Glutamatergic neuron (in vitro differentiated cells): ENCODE measurements around the gene SKIC2. TPM values are rescaled to one million over a fixed set of nuclear protein-coding genes. Genes with fewer than 3 reads are reported as not detected.
"Not testable (repeated sequence)": the region's sequence is repeated elsewhere in the genome, so short reads cannot be mapped to it uniquely, and the experiment has no call there.

ENCODE experiments used
- DNase-seq: peaks from one replicate; pipeline ENCODE4 v3.0.0; 2022
- H3K27ac Mint-ChIP-seq: one replicate; pipeline ENCODE4 v1.8.0; 2020; ENCODE audit warnings: mild to moderate bottlenecking, mixed read lengths, inconsistent platforms; ENCODE audit not compliant: unreplicated experiment
- H3K27me3 Mint-ChIP-seq: one replicate; pipeline ENCODE4 v1.8.0; 2020; ENCODE audit warnings: mild to moderate bottlenecking, moderate library complexity, mixed read lengths, inconsistent platforms; ENCODE audit not compliant: unreplicated experiment
- H3K36me3 Mint-ChIP-seq: one replicate; pipeline ENCODE4 v1.8.0; 2020; ENCODE audit warnings: mild to moderate bottlenecking, mixed read lengths, inconsistent platforms; ENCODE audit not compliant: unreplicated experiment
- H3K4me1 Mint-ChIP-seq: one replicate; pipeline ENCODE4 v1.8.0; 2020; ENCODE audit warnings: mild to moderate bottlenecking, low read depth, mixed read lengths, inconsistent platforms; ENCODE audit not compliant: unreplicated experiment
- H3K4me3 Mint-ChIP-seq: one replicate; pipeline ENCODE4 v1.8.0; 2020; ENCODE audit warnings: mild to moderate bottlenecking, mixed read lengths, inconsistent platforms; ENCODE audit not compliant: unreplicated experiment
- H3K9me3 Mint-ChIP-seq: one replicate; pipeline ENCODE4 v1.8.0; 2020; ENCODE audit warnings: mild to moderate bottlenecking, moderate library complexity, mixed read lengths, inconsistent platforms; ENCODE audit not compliant: unreplicated experiment
- total RNA-seq: library from RNA; stranded (reverse); fragmentation: NEBNext Ultra II Directional; extraction: Animal tissue kit (Norgen Biotek cat#: 25700); gene quantifications from one replicate; pipeline ENCODE4 v1.2.1, GENCODE V29; 2021; ENCODE audit not compliant: unreplicated experiment
- TF ChIP-seq, protein P1 (sequence below): fragments of 200-600 bp; sonication (generic); IDR thresholded peaks from one replicate; pipeline ENCODE4 v1.5.0; 2021; ENCODE audit not compliant: partially characterized antibody, unreplicated experiment

Gene SKIC2
- total RNA-seq, 1 donor from 2014 or later, result 109 TPM

DNA sequence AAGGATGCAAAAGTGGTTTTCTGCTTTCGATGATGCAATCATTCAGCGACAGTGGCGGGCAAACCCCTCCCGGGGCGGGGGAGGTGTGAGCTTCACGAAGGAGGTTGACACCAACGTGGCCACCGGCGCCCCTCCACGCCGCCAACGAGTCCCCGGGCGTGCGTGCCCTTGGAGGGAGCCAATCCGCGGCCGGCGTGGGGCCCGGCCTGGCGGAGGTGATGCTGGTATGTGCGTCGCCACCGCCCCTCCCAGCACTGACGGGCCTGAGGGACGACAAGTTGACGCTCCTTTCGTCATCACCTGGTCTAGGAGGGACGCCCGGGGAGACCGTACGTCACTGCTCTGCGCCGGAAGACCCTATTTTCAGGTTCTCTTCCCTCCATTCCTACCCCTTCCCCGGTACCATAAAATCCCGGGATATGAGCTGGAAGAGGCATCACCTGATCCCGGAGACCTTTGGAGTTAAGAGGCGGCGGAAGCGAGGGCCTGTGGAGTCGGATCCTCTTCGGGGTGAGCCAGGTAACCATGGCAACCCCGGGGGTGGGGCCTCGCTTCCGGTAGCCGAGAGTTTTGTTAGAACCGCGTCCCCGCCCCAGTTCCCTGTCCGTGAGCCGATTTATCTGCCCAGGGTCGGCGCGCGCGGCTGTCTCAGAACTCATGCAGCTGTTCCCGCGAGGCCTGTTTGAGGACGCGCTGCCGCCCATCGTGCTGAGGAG is 13.2 kb downstream of the SKIC2 start, which contains the start of gene DXO:
Gene DXO (minus strand): TSS at position 146 of the 716 bp plus-strand sequence. CDS start 463 bp downstream, outside the sequence.
- H3K4me1 Mint-ChIP-seq, result peaks cover 8% of the 10 kb centered on the region
- peaks cover 5% of the 10 kb centered on the region for H3K36me3 Mint-ChIP-seq
- H3K9me3 Mint-ChIP-seq, result peaks cover 20% of the 10 kb centered on the region
- H3K4me3 Mint-ChIP-seq, result peak within 1 kb of the TSS; percentile 92
- DNase-seq, result peak; percentile 90
- peak within 1 kb of the TSS; percentile 79 for H3K27ac Mint-ChIP-seq
- TF ChIP-seq, protein P1, sequence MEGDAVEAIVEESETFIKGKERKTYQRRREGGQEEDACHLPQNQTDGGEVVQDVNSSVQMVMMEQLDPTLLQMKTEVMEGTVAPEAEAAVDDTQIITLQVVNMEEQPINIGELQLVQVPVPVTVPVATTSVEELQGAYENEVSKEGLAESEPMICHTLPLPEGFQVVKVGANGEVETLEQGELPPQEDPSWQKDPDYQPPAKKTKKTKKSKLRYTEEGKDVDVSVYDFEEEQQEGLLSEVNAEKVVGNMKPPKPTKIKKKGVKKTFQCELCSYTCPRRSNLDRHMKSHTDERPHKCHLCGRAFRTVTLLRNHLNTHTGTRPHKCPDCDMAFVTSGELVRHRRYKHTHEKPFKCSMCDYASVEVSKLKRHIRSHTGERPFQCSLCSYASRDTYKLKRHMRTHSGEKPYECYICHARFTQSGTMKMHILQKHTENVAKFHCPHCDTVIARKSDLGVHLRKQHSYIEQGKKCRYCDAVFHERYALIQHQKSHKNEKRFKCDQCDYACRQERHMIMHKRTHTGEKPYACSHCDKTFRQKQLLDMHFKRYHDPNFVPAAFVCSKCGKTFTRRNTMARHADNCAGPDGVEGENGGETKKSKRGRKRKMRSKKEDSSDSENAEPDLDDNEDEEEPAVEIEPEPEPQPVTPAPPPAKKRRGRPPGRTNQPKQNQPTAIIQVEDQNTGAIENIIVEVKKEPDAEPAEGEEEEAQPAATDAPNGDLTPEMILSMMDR, result no peak
- peaks cover 14% of the 10 kb centered on the region for H3K27me3 Mint-ChIP-seq

DNA sequence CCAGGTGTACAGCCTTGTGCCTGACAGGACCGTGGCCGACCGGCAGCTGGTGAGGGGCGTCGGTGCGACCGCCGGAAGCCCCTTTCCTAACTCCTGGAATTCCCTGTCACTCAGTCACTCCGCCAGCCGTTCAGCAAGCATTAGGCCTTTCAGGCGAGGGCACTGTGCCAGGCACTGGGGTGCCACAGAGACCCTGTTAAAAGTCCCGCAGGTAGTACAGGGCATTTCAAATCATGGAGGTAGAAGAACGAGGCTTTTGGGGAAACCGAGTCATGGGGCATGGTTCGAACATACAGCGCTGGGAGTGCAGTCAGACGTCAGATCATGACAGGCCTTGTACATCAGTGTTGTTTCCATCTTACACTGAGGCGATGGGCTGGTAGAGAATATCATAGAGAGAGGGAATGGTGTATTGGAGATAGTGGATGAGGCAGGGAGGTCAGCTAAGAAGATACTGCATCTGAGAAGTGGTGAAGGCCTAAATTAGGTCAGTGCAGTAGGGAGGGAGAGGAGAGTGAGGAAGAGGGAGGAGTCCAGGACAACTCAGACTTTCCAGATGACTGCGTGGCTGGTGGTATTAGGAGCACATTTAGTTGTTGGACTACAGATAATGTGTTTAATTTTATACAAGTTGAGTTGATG is 13.9 kb downstream of the SKIC2 start:
- peak overlapping the region; percentile 79 for H3K27ac Mint-ChIP-seq
- H3K9me3 Mint-ChIP-seq, result peaks cover 20% of the 10 kb centered on the region
- no peak for DNase-seq
- H3K36me3 Mint-ChIP-seq, result peaks cover 5% of the 10 kb centered on the region
- TF ChIP-seq, protein P1, result no peak
- H3K27me3 Mint-ChIP-seq, result peaks cover 14% of the 10 kb centered on the region
- H3K4me1 Mint-ChIP-seq, result peaks cover 8% of the 10 kb centered on the region
- peak overlapping the region; percentile 92 for H3K4me3 Mint-ChIP-seq

DNA sequence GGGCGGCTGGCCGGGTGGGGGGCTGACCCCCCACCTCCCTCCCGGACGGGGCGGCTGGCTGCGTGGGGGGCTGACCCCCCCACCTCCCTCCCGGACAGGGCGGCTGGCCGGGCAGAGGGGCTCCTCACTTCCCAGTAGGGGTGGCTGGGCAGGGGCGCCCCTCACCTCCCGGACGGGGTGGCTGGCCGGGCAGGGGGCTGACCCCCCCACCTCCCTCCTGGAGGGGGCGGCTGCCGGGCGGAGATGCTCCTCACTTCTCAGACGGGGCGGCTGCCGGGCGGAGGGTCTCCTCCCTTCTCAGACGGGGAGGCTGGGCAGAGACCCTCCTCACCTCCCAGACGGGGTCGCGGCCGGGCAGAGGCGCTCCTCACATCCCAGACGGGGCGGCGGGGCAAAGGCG is 17.1 kb downstream of the SKIC2 start:
- DNase-seq, H3K4me1 Mint-ChIP-seq, H3K36me3 Mint-ChIP-seq, H3K27ac Mint-ChIP-seq, H3K27me3 Mint-ChIP-seq, H3K4me3 Mint-ChIP-seq: not testable (repeated sequence)
- H3K9me3 Mint-ChIP-seq, result peaks cover 16% of the 10 kb centered on the region

DNA sequence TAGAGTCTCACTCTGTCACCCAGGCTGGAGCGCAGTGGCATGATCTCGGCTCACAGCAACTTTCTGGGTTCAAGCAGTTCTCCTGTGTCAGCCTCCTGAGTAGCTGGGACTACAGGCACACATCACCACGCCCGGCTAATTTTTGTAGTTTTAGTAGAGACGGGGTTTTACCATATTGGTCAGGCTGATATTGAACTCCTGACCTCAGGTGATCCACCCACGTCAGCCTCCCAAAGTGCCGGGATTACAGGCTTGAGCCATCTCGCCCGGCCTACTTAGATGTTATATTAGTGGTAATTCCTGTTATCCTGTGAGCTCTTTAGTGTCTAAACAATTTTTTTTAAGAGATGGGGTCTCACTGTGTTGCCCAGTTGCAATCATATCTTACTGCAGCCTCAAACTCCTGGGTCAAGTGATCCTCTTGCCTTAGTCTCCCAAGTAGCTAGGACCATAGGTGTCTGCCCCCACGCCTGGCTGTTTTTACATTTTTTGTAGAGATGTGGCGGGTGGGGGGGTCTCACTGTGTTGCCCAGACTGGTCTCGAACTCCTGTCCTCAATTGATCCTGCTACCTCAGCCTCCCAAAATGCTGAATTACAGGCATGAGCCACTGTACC is 18.9 kb downstream of the SKIC2 start:
- H3K4me1 Mint-ChIP-seq, result peaks cover 5% of the 10 kb centered on the region
- peaks cover 5% of the 10 kb centered on the region for H3K36me3 Mint-ChIP-seq
- no peak overlapping the region for H3K27ac Mint-ChIP-seq
- peaks cover 7% of the 10 kb centered on the region for H3K9me3 Mint-ChIP-seq
- H3K4me3 Mint-ChIP-seq, result no peak overlapping the region
- DNase-seq, result no peak
- H3K27me3 Mint-ChIP-seq, result peaks cover 1% of the 10 kb centered on the region
- TF ChIP-seq, protein P1, result no peak

DNA sequence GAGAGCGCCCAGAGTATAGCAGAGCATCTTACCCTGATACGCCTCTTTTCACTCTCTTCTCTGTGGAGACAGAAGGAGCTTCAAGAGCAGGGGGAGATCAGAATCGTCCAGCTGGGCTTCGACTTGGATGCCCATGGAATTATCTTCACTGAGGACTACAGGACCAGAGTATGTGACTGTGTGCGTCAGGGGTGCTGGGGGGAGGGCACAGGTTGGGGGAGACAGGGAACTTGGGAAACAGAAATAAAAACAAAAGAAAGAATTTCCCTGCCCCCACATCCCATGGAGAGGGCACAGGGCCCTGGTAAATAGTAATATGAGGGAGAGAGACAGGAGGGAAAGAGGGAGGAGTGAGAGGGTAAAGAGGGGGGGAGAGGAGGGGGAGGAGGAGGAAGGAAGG is 19.9 kb downstream of the SKIC2 start:
- no peaks in the 10 kb centered on the region for H3K27me3 Mint-ChIP-seq
- H3K4me1 Mint-ChIP-seq, result no peaks in the 10 kb centered on the region
- no peaks in the 10 kb centered on the region for H3K36me3 Mint-ChIP-seq
- H3K4me3 Mint-ChIP-seq, result no peak overlapping the region
- DNase-seq, result no peak
- H3K27ac Mint-ChIP-seq, result no peak overlapping the region
- H3K9me3 Mint-ChIP-seq, result peaks cover 7% of the 10 kb centered on the region
- TF ChIP-seq, protein P1, result no peak
